GM12878 (cell line): Measurements from ENCODE around the gene SGK2. TPM values are rescaled to one million over a fixed set of nuclear protein-coding genes. Genes with fewer than 3 reads are reported as not detected.

Source experiments
- ATAC-seq: fragments of 200-7000 bp; cut with Tn5 transposase; 3 replicates; pipeline ENCODE4 v1.9.1; 2020; ENCODE audit warnings: mild to moderate bottlenecking, moderate library complexity
- BruUV-seq: library from RNA; stranded (reverse); fragments of 400-500 nt; replicated peaks from 2 replicates; lab custom pipeline; 2021; lab: Mats Ljungman, UMichigan
- CTCF ChIA-PET: fragments of 300-600 bp; sonication (Branson Sonifier 250); formaldehyde crosslinking; extraction: SDS; loops from one replicate; lab custom pipeline; 2021; ENCODE audit warnings: inconsistent platforms; lab: Yijun Ruan, JAX
- POLR2A ChIA-PET: fragments of 350-600 bp; formaldehyde crosslinking; extraction: SDS; loops from one replicate; lab custom pipeline; 2021; ENCODE audit warnings: inconsistent platforms; lab: Charles Lee
- RAD21 ChIA-PET: fragments of 300-600 bp; sonication (Branson Sonifier 250); formaldehyde crosslinking; loops from one replicate; lab custom pipeline; 2023; ENCODE audit warnings: antibody characterized with exemption; ENCODE audit not compliant: unreplicated experiment; lab: Charles Lee
- SMC1A ChIA-PET: fragments of 300-600 bp; sonication (Branson Sonifier 250); formaldehyde crosslinking; loops from one replicate; lab custom pipeline; 2023; ENCODE audit not compliant: unreplicated experiment, uncharacterized antibody; lab: Charles Lee
- DNase-seq: peaks from one replicate; pipeline ENCODE4 v3.0.0-alpha.2; 2011; ENCODE audit warnings: low read depth, low spot score
- FAIRE-seq: peaks from 3 replicates; lab custom pipeline; 2011; peaks lifted over from hg19 to GRCh38; lab: Jason Lieb, UNC
- H2AFZ ChIP-seq: 2 replicates; pipeline ENCODE4 v1.6.0; 2011; ENCODE audit warnings: low read depth, low read length, control low read depth; ENCODE audit not compliant: control insufficient read depth
- H3K27ac ChIP-seq: 2 replicates; pipeline ENCODE4 v1.5.1; 2011; ENCODE audit warnings: control low read depth; ENCODE audit not compliant: control insufficient read depth, insufficient read depth
- H3K27me3 ChIP-seq, 2 experiments: replicated peaks in 1 of 2; 2 replicates each; pipeline versions ENCODE4 v1.6.0 to v1.6.1; 2011; ENCODE audit warnings: low read length in 1 of 2; ENCODE audit not compliant: control insufficient read depth in 2 of 2, insufficient read depth in 2 of 2
- H3K36me3 ChIP-seq, 2 experiments: 2 replicates each; pipeline ENCODE4 v1.5.1; 2011; ENCODE audit warnings: low read length in 1 of 2; ENCODE audit not compliant: control insufficient read depth in 2 of 2, insufficient read depth in 2 of 2
- H3K4me1 ChIP-seq: 2 replicates; pipeline ENCODE4 v1.6.1; 2011; ENCODE audit warnings: mild to moderate bottlenecking, low read length, moderate library complexity, mixed read lengths; ENCODE audit not compliant: control insufficient read depth, insufficient read depth
- H3K4me2 ChIP-seq: 2 replicates; pipeline ENCODE4 v1.6.0; 2011; ENCODE audit warnings: control low read depth; ENCODE audit not compliant: control insufficient read depth, insufficient read depth
- H3K4me3 ChIP-seq: fragments of 200-600 bp; sonication (generic); 2 replicates; pipeline ENCODE4 v1.5.1; 2016
- H3K79me2 ChIP-seq: 2 replicates; pipeline ENCODE4 v1.6.0; 2011; ENCODE audit warnings: low read length; ENCODE audit not compliant: control insufficient read depth, insufficient read depth
- H3K9ac ChIP-seq: 2 replicates; pipeline ENCODE4 v1.8.0; 2011; ENCODE audit warnings: low read length, control low read depth, mixed read lengths; ENCODE audit not compliant: control insufficient read depth, insufficient read depth
- H3K9me3 ChIP-seq: replicated peaks from 3 replicates; pipeline ENCODE4 v1.5.1; 2011; ENCODE audit warnings: mild to moderate bottlenecking, low read length; ENCODE audit not compliant: control insufficient read depth, insufficient read depth
- H4K20me1 ChIP-seq: 2 replicates; pipeline ENCODE4 v1.6.0; 2011; ENCODE audit not compliant: control insufficient read depth, insufficient read depth
- ATF7 ChIP-seq: fragments of 450-650 bp; IDR thresholded peaks from 2 replicates; pipeline ENCODE4 v1.6.1; 2016; ENCODE audit warnings: low read depth, mild to moderate bottlenecking
- ETV6 ChIP-seq, 2 experiments: fragments of 450-650 bp in 1 of 2; IDR thresholded peaks in 1 of 2; conservative IDR thresholded peaks in 1 of 2; 2 replicates each; pipeline ENCODE4 v1.6.1; 2014; ENCODE audit warnings: antibody characterized with exemption in 1 of 2, borderline replicate concordance in 1 of 2, low read depth in 1 of 2, mild to moderate bottlenecking in 1 of 2, moderate library complexity in 1 of 2
- IKZF2 ChIP-seq, 2 experiments: fragments of 450-650 bp; IDR thresholded peaks; 2 replicates each; pipeline ENCODE4 v1.6.1; 2017; ENCODE audit warnings: mild to moderate bottlenecking in 2 of 2, moderate library complexity in 2 of 2
- NFYB ChIP-seq: IDR thresholded peaks from 2 replicates; pipeline ENCODE4 v1.6.1; 2011; ENCODE audit warnings: low read depth, mild to moderate bottlenecking, low read length, improper control_type of control experiment, moderate library complexity; ENCODE audit not compliant: insufficient read depth
- POU2F2 ChIP-seq: IDR thresholded peaks from 3 replicates; pipeline ENCODE4 v1.6.1; 2011; ENCODE audit warnings: low read depth, mild to moderate bottlenecking, low read length, borderline replicate concordance
- SMAD5 ChIP-seq: IDR thresholded peaks from 2 replicates; pipeline ENCODE4 v1.6.1; 2016; ENCODE audit warnings: antibody characterized with exemption, low read depth
- SREBF1 ChIP-seq: IDR thresholded peaks from 2 replicates; pipeline ENCODE4 v1.6.1; 2012; ENCODE audit warnings: mild to moderate bottlenecking, low read length
- STAT3 ChIP-seq: IDR thresholded peaks from 2 replicates; pipeline ENCODE4 v1.6.1; 2011; ENCODE audit warnings: low read depth, low read length, improper control_type of control experiment
- ZNF24 ChIP-seq: fragments of 450-650 bp; IDR thresholded peaks from 2 replicates; pipeline ENCODE4 v1.6.1; 2017; ENCODE audit warnings: antibody characterized with exemption, mild to moderate bottlenecking
- WGBS: methylation state at CpG from one replicate; pipeline ENCODE4 v1.1.6; 2016; ENCODE audit warnings: low lambda C conversion rate; ENCODE audit not compliant: insufficient replicate concordance, insufficient coverage; ENCODE audit errors: missing lambda C conversion rate; 5-methylcytosine and 5-hydroxymethylcytosine counted together
- in situ Hi-C: fragments of 300-500 bp; cut with MboI; formaldehyde crosslinking; loops from 9 replicates; pipeline ENCODE4 v1.14.3; 2018; ENCODE audit warnings: mixed read lengths
- intact Hi-C: fragments of 100-400 bp; cut with micrococcal nuclease; formaldehyde crosslinking; loops from one replicate; pipeline ENCODE4 v1.14.2; 2022; ENCODE audit not compliant: unreplicated experiment
- polyA plus RNA-seq, 11 experiments: library from polyadenylated mRNA; depleted of rRNA in 4 of 11; unstranded in 6 of 11; stranded (reverse) in 5 of 11; fragments of >200 nt; fragmentation: Nextera tagmentation in 4 of 11; fragmentation: Illumina TruSeq in 1 of 11; extraction: Ambion mirVana in 4 of 11; extraction: Trizol in 1 of 11; gene quantifications; 1 replicate in 1 of 11; 2 replicates in 10 of 11; pipeline versions ENCODE4 v1.2.1 to v1.2.3, GENCODE V29; 2011 to 2016; ENCODE audit warnings: inconsistent platforms in 2 of 11, missing spikeins in 2 of 11, low read depth in 1 of 11
- total RNA-seq, 4 experiments: library from RNA; depleted of rRNA in 3 of 4; stranded (reverse); fragments of >200 nt in 3 of 4; fragmentation: Illumina TruSeq in 1 of 4; extraction: Trizol in 1 of 4; gene quantifications; 2 replicates each; pipeline versions ENCODE4 v1.2.1 to v1.2.3, GENCODE V29; 2013 to 2021
- TF ChIP-seq, protein P1 (sequence below): fragments of 450-650 bp; IDR thresholded peaks from 2 replicates; pipeline ENCODE4 v1.6.1; 2018; ENCODE audit warnings: borderline replicate concordance, mild to moderate bottlenecking; ENCODE audit not compliant: partially characterized antibody

SGK2 gene
- total and polyA plus RNA-seq, 10 of the 15 experiments (the other 5 are each of a cell fraction or from before 2014, with no cell fraction given) = 0.04 to 0.96 (median 0.22) TPM; not detected in 3

DNA sequence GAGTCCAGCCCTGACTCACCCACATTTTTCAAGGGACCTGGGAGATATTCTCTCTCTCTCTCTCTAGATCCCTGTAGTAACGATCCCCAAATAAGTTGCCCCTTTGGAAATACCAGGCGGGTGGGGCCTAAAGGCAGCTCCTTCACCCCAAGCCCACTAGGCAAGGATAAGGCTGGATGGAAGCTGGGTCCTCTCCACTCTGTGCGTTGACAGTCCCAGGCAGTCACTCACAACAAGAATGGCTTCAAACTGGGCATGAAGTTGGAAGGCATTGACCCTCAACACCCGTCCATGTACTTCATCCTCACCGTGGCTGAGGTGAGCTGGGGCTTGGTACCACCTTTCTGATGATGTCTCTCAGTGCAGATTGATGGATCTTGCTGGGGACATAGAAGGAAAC lies 29.8 kb upstream of the SGK2 start:
- H3K27me3 ChIP-seq = no peaks in the 10 kb centered on the region
- ChIA-PET SMC1A (interaction anchor here (0.9 to 1.3 kb wide), 2 partner anchors 9 to 88 kb away, joined by 3 to 4 read pairs; no protein-coding TSS in a partner anchor), RAD21 (no interaction called here), POLR2A (interaction anchor here (0.6 kb wide), 1 partner anchor 350 kb away, joined by 5 read pairs; no protein-coding TSS in a partner anchor), CTCF (interaction anchor here (1.3 to 2.2 kb wide), 2 partner anchors 9 to 80 kb away, joined by 3 to 8 read pairs; no protein-coding TSS in a partner anchor)
- ATAC-seq (no peak), FAIRE-seq (no peak), DNase-seq (no peak)
- in situ Hi-C loops (no loop called here), intact Hi-C loops (no loop called here)
- no peaks in the 10 kb centered on the region for H3K36me3 ChIP-seq
- no peaks in the 10 kb centered on the region for H3K9me3 ChIP-seq
- no peak overlapping the region for H3K4me3 ChIP-seq
- BruUV-seq = no TSS peak
- no peak for TF ChIP-seq STAT3
- TF ChIP-seq SMAD5 = no peak
- no peak for TF ChIP-seq ETV6 (conservative IDR thresholded peaks at IDR 0.05 in 1 of 2, IDR thresholded peaks at IDR 0.05 in 1 of 2; ENCODE audit: borderline replicate concordance in 1 of 2, low read depth in 1 of 2)
- TF ChIP-seq ATF7 = no peak
- WGBS = 55% methylated on average over 5 of the region's 5 CpGs
- no peaks in the 10 kb centered on the region for H3K4me1 ChIP-seq
- H3K4me2 ChIP-seq = no peak overlapping the region
- no peaks in the 10 kb centered on the region for H3K79me2 ChIP-seq
- H2AFZ ChIP-seq = no peak overlapping the region
- H3K9ac ChIP-seq = no peak overlapping the region
- H4K20me1 ChIP-seq = no peaks in the 10 kb centered on the region
- H3K27ac ChIP-seq = no peak overlapping the region

DNA sequence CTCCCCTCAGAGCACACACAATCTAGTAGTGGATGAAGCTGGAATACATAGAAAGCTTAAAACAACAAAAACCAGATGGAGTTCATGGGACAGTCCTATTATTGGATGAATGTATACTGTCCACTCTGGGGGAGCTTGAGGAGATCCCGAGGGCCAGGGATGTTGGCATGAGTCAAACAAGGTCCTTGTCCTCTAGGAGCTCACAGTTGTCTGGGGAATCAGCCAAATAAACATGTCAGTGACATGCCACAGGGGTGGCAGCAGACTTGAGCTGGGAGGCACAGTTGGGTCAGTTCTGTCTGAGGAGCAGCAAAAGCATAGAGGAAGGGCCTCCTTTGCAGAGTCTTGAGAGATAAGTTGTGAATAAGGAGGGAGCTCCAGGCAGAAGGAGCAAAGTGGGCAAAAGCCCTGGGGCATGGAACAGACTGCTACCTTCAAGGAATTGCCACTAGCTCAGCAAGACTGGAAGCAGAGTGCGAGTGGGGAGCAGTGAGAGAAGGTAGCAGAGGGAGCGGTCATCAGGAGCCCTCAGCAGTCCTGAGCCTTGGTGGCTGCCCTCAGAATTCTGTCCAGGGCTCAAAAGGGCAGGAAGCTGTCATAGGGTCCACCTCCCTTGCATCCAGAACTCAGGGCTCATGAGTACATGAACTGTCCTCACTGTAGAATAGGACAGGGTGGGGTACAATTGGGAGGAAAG lies 29.2 kb upstream of the SGK2 start:
- ChIA-PET CTCF (interaction anchor here (1.3 to 2.2 kb wide), 2 partner anchors 9 to 81 kb away, joined by 3 to 8 read pairs; no protein-coding TSS in a partner anchor), RAD21 (no interaction called here), SMC1A (interaction anchor here (0.9 to 1.3 kb wide), 2 partner anchors 8 to 88 kb away, joined by 3 to 4 read pairs; no protein-coding TSS in a partner anchor), POLR2A (interaction anchor here (0.5 to 0.6 kb wide), 2 partner anchors 189 to 350 kb away, joined by 4 to 5 read pairs; no protein-coding TSS in a partner anchor)
- H3K9ac ChIP-seq = no peak overlapping the region
- no TSS peak for BruUV-seq
- WGBS = 44% methylated on average over 3 of the region's 3 CpGs
- no peak overlapping the region for H3K4me2 ChIP-seq
- intact Hi-C loops (loop anchor here (10.0 kb wide), 1 partner anchor 645 kb away; no protein-coding TSS in a partner anchor), in situ Hi-C loops (no loop called here)
- H3K36me3 ChIP-seq = no peaks in the 10 kb centered on the region
- no peak overlapping the region for H2AFZ ChIP-seq
- no peak overlapping the region for H3K4me3 ChIP-seq
- DNase-seq (no peak), ATAC-seq (no peak), FAIRE-seq (no peak)
- H3K4me1 ChIP-seq = no peaks in the 10 kb centered on the region
- no peaks in the 10 kb centered on the region for H4K20me1 ChIP-seq
- no peaks in the 10 kb centered on the region for H3K9me3 ChIP-seq
- H3K27ac ChIP-seq = no peak overlapping the region
- no peaks in the 10 kb centered on the region; a peak in 1 of 4 replicates for H3K27me3 ChIP-seq
- H3K79me2 ChIP-seq = no peaks in the 10 kb centered on the region
- TF ChIP-seq ZNF24 = no peak
- TF ChIP-seq, protein P1, sequence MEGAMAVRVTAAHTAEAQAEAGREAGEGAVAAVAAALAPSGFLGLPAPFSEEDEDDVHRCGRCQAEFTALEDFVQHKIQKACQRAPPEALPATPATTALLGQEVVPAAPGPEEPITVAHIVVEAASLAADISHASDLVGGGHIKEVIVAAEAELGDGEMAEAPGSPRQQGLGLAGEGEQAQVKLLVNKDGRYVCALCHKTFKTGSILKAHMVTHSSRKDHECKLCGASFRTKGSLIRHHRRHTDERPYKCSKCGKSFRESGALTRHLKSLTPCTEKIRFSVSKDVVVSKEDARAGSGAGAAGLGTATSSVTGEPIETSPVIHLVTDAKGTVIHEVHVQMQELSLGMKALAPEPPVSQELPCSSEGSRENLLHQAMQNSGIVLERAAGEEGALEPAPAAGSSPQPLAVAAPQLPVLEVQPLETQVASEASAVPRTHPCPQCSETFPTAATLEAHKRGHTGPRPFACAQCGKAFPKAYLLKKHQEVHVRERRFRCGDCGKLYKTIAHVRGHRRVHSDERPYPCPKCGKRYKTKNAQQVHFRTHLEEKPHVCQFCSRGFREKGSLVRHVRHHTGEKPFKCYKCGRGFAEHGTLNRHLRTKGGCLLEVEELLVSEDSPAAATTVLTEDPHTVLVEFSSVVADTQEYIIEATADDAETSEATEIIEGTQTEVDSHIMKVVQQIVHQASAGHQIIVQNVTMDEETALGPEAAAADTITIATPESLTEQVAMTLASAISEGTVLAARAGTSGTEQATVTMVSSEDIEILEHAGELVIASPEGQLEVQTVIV = no peak
- no peak for TF ChIP-seq SREBF1
- TF ChIP-seq IKZF2 (IDR thresholded peaks at IDR 0.05) = no peak
- TF ChIP-seq POU2F2 = no peak
- TF ChIP-seq NFYB = no peak
